ENCODE data around the gene ARRDC1.

DNA sequence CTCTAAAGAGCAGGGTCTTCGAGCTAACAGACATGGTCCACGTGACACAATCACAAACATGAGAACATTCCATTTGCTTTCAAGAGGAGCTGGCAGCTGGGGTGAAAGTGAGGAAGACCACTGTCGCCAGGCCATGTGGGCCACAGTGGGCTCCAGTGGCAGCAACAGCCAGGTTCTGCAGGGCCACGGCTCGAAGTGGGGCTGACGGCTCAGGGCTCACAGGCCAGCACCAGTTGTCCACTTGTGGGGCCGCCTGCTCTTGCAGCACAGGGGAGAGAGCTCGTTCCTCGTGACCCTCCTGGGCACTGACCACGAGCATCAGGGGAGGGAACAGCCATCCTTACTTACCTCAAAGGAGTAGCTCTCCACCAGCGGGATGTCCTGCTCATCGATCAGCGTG is 17.2 kb upstream of the ARRDC1 start:
- TF ChIP-seq, protein P1, sequence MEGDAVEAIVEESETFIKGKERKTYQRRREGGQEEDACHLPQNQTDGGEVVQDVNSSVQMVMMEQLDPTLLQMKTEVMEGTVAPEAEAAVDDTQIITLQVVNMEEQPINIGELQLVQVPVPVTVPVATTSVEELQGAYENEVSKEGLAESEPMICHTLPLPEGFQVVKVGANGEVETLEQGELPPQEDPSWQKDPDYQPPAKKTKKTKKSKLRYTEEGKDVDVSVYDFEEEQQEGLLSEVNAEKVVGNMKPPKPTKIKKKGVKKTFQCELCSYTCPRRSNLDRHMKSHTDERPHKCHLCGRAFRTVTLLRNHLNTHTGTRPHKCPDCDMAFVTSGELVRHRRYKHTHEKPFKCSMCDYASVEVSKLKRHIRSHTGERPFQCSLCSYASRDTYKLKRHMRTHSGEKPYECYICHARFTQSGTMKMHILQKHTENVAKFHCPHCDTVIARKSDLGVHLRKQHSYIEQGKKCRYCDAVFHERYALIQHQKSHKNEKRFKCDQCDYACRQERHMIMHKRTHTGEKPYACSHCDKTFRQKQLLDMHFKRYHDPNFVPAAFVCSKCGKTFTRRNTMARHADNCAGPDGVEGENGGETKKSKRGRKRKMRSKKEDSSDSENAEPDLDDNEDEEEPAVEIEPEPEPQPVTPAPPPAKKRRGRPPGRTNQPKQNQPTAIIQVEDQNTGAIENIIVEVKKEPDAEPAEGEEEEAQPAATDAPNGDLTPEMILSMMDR (IDR thresholded peaks at IDR 0.05), result no peak
- TF ChIP-seq EP300 (IDR thresholded peaks at IDR 0.05) (no peak), POLR2A (IDR thresholded peaks at IDR 0.05; ENCODE audit: low read depth) (no peak), POLR2AphosphoS5 (IDR thresholded peaks at IDR 0.05) (no peak)
